Mucosa of gallbladder (tissue), 1 donor: Measurements from ENCODE around the gene LIN28B. TPM values are rescaled to one million over a fixed set of nuclear protein-coding genes. Genes with fewer than 3 reads are reported as not detected.
"Not testable (repeated sequence)": the region's sequence is repeated elsewhere in the genome, so short reads cannot be mapped to it uniquely, and the experiment has no call there.

Experiments
- DNase-seq: peaks from one replicate; pipeline ENCODE4 v3.0.0-alpha.2; 2020; ENCODE audit warnings: low spot score
- total RNA-seq: library from RNA; stranded (reverse); gene quantifications from one replicate; pipeline ENCODE4 v1.2.1, GENCODE V29; 2021
- donor health status: DM: no; HTN: no; CAD: no.

LIN28B gene
- total RNA-seq, 1 donor from 2014 or later = 0.14 TPM

- no peak for DNase-seq
Measured at GRCh38 chr6:105067329-105067728, 110.4 kb downstream of the LIN28B start.

- DNase-seq = no peak
Measured at GRCh38 chr6:105068407-105068806, 111.5 kb downstream of the LIN28B start.

- DNase-seq = no peak
Measured at GRCh38 chr6:105069821-105070445, 113.0 kb downstream of the LIN28B start.

GRCh38 chr6:105072798-105073199, 115.9 kb downstream of the LIN28B start:
- no peak for DNase-seq

GRCh38 chr6:105075210-105075609, 118.3 kb downstream of the LIN28B start:
- DNase-seq = no peak

GRCh38 chr6:105076418-105076817, 119.5 kb downstream of the LIN28B start:
- DNase-seq = not testable (repeated sequence)

- DNase-seq = no peak
Measured at GRCh38 chr6:105077596-105078385, 120.9 kb downstream of the LIN28B start.

- no peak for DNase-seq
Measured at GRCh38 chr6:105078386-105078708, 121.4 kb downstream of the LIN28B start.

GRCh38 chr6:105080279-105080678, 123.4 kb downstream of the LIN28B start:
- DNase-seq = no peak

GRCh38 chr6:105081662-105082061, 124.8 kb downstream of the LIN28B start:
- not testable (repeated sequence) for DNase-seq

GRCh38 chr6:105087571-105088211, 130.8 kb downstream of the LIN28B start:
- peak; percentile 14 for DNase-seq

GRCh38 chr6:105091140-105091829, 134.4 kb downstream of the LIN28B start:
- no peak for DNase-seq

- no peak for DNase-seq
Measured at GRCh38 chr6:105094133-105094640, 137.3 kb downstream of the LIN28B start.

- DNase-seq = no peak
Measured at GRCh38 chr6:105095139-105095538, 138.2 kb downstream of the LIN28B start.

GRCh38 chr6:105097288-105097687, 140.4 kb downstream of the LIN28B start:
- no peak for DNase-seq

- DNase-seq = no peak
Measured at GRCh38 chr6:105099371-105099770, 142.5 kb downstream of the LIN28B start.

- no peak for DNase-seq
Measured at GRCh38 chr6:105102186-105102585, 145.3 kb downstream of the LIN28B start.

- DNase-seq = no peak
Measured at GRCh38 chr6:105105094-105105493, 148.2 kb downstream of the LIN28B start.

GRCh38 chr6:105106260-105106659, 149.4 kb downstream of the LIN28B start:
- DNase-seq = no peak

GRCh38 chr6:105107207-105107606, 150.3 kb downstream of the LIN28B start:
- no peak for DNase-seq

- no peak for DNase-seq
Measured at GRCh38 chr6:105108631-105109262, 151.8 kb downstream of the LIN28B start.
